ENCODE data around the gene NFKBIA. TPM values are rescaled to one million over a fixed set of nuclear protein-coding genes. Genes with fewer than 3 reads are reported as not detected.

The NFKBIA gene
- total RNA-seq, 1 experiment from 2014 or later, result 29.3 TPM

GRCh38 chr14:35378425-35379233 lies 25.9 kb downstream of the NFKBIA start:
- Mint-ChIP-seq H3K36me3 (no peaks in the 10 kb centered on the region), H3K4me1 (no peaks in the 10 kb centered on the region), H3K4me3 (no peak overlapping the region), H3K27me3 (ENCODE audit: low read depth) (no peaks in the 10 kb centered on the region), H3K9me3 (no peaks in the 10 kb centered on the region), H3K27ac (no peak overlapping the region)
- CTCF ChIA-PET, result interaction anchor here (1.5 kb wide), 1 partner anchor 26 kb away, joined by 3 read pairs; the partner anchor contains the start of gene NFKBIA
- DNase-seq (ENCODE audit: low spot score), result no peak
- ATAC-seq, result no peak
- TF ChIP-seq, protein P1, sequence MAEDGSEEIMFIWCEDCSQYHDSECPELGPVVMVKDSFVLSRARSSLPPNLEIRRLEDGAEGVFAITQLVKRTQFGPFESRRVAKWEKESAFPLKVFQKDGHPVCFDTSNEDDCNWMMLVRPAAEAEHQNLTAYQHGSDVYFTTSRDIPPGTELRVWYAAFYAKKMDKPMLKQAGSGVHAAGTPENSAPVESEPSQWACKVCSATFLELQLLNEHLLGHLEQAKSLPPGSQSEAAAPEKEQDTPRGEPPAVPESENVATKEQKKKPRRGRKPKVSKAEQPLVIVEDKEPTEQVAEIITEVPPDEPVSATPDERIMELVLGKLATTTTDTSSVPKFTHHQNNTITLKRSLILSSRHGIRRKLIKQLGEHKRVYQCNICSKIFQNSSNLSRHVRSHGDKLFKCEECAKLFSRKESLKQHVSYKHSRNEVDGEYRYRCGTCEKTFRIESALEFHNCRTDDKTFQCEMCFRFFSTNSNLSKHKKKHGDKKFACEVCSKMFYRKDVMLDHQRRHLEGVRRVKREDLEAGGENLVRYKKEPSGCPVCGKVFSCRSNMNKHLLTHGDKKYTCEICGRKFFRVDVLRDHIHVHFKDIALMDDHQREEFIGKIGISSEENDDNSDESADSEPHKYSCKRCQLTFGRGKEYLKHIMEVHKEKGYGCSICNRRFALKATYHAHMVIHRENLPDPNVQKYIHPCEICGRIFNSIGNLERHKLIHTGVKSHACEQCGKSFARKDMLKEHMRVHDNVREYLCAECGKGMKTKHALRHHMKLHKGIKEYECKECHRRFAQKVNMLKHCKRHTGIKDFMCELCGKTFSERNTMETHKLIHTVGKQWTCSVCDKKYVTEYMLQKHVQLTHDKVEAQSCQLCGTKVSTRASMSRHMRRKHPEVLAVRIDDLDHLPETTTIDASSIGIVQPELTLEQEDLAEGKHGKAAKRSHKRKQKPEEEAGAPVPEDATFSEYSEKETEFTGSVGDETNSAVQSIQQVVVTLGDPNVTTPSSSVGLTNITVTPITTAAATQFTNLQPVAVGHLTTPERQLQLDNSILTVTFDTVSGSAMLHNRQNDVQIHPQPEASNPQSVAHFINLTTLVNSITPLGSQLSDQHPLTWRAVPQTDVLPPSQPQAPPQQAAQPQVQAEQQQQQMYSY (CRISPR knock-in tag; IDR thresholded peaks at IDR 0.05), result no peak
- no peak for TF ChIP-seq CDX4 (CRISPR knock-in tag; IDR thresholded peaks at IDR 0.05; ENCODE audit: borderline replicate concordance)
- TF ChIP-seq, protein P2, sequence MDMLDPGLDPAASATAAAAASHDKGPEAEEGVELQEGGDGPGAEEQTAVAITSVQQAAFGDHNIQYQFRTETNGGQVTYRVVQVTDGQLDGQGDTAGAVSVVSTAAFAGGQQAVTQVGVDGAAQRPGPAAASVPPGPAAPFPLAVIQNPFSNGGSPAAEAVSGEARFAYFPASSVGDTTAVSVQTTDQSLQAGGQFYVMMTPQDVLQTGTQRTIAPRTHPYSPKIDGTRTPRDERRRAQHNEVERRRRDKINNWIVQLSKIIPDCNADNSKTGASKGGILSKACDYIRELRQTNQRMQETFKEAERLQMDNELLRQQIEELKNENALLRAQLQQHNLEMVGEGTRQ (CRISPR knock-in tag; IDR thresholded peaks at IDR 0.05), result no peak
- no peak for TF ChIP-seq CREB1 (CRISPR knock-in tag; IDR thresholded peaks at IDR 0.05)
- TF ChIP-seq RORB (CRISPR knock-in tag; IDR thresholded peaks at IDR 0.05), result no peak
- TF ChIP-seq ZNF219 (CRISPR knock-in tag; IDR thresholded peaks at IDR 0.05; ENCODE audit: borderline replicate concordance), result no peak
- no peak for TF ChIP-seq FOXP4 (CRISPR knock-in tag; IDR thresholded peaks at IDR 0.05)
- TF ChIP-seq ZNF263 (CRISPR knock-in tag; IDR thresholded peaks at IDR 0.05; ENCODE audit: low read depth), result no peak
- no peak for TF ChIP-seq ZNF532 (CRISPR knock-in tag; IDR thresholded peaks at IDR 0.05; ENCODE audit: borderline replicate concordance)
- TF ChIP-seq GABPB1 (CRISPR knock-in tag; IDR thresholded peaks at IDR 0.05), result no peak
- POLR2A ChIA-PET, result interaction anchor here (0.5 to 0.7 kb wide), 2 partner anchors 37 to 82 kb away, joined by 3 to 4 read pairs; no protein-coding TSS in a partner anchor

- H3K27me3 Mint-ChIP-seq (ENCODE audit: low read depth), result peaks cover 4% of the 10 kb centered on the region; the same call in 1 of the 2 replicates
- DNase-seq (ENCODE audit: low spot score), result no peak
- H3K4me1 Mint-ChIP-seq, result no peaks in the 10 kb centered on the region
- H3K4me3 Mint-ChIP-seq, result no peak overlapping the region
- 0 out of 2 replicates have a peak overlapping the region, but pooled peaks have one; percentile 23 for H3K27ac Mint-ChIP-seq
- no peak for ATAC-seq
- ChIA-PET POLR2A (interaction anchor here (0.6 to 0.7 kb wide), 2 partner anchors 60 to 286 kb away, joined by 5 to 8 read pairs; no protein-coding TSS in a partner anchor), CTCF (interaction anchor here (0.6 kb wide), 2 partner anchors 63 to 1463 kb away, joined by 3 to 5 read pairs; no protein-coding TSS in a partner anchor)
- H3K9me3 Mint-ChIP-seq, result peaks cover 8% of the 10 kb centered on the region
- no peaks in the 10 kb centered on the region for H3K36me3 Mint-ChIP-seq
- no peak for TF ChIP-seq FOXJ3 (CRISPR knock-in tag; IDR thresholded peaks at IDR 0.05; ENCODE audit: borderline replicate concordance)
- no peak for TF ChIP-seq RORB (CRISPR knock-in tag; IDR thresholded peaks at IDR 0.05)
- no peak for TF ChIP-seq CREM (CRISPR knock-in tag; IDR thresholded peaks at IDR 0.05)
- TF ChIP-seq FOXP4 (CRISPR knock-in tag; IDR thresholded peaks at IDR 0.05), result no peak
Observed at GRCh38 chr14:35375558-35376025, 29.0 kb downstream of the NFKBIA start.
